ENCODE measurements around the gene CCDC81. TPM values are rescaled to one million over a fixed set of nuclear protein-coding genes. Genes with fewer than 3 reads are reported as not detected.

CCDC81 gene
- total and polyA plus RNA-seq, 12 donors, result 0.14 to 0.81 (median 0.36) TPM

DNA sequence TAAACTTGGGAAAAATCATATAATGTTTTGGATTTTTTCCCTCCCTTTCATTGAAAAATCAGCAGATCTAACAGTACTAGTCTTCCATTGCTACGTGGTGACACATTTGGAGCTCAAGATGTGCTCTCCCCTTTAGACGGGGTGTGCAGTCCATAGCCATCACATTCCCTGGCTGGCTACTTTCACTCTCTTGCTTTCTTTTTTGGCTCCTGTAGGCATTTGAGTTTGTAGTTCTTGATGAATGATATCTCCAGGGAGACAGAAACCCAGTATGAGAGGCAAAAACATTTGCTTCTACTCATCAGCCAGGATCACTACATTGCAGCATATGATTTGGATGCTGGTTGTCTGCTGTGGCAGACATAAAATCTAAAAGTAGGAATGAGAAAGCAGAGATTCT is 12.1 kb downstream of the CCDC81 start:
- Histone ChIP-seq H3K9me3 (no peaks in the 10 kb centered on the region), H3K4me3 (no peak overlapping the region), H3K36me3 (no peaks in the 10 kb centered on the region), H3K4me1 (no peaks in the 10 kb centered on the region), H3K27ac (no peak overlapping the region), H3K27me3 (no peaks in the 10 kb centered on the region)
- no peak for TF ChIP-seq CTCF (IDR thresholded peaks at IDR 0.05)
- 79 to 85% methylated on average over 2 of the region's 2 CpGs for WGBS, 2 donors
- no peak for DNase-seq
- intact Hi-C loops (cut with DNase I), result no loop called here
- ATAC-seq, result no peak

- intact Hi-C loops (cut with DNase I), result loop anchor here in 1 of 10 donors (2.0 kb wide), 1 partner anchor 43 kb away; no protein-coding TSS in a partner anchor
- no peak for DNase-seq
- Histone ChIP-seq H3K36me3 (no peaks in the 10 kb centered on the region), H3K27ac (no peak overlapping the region), H3K4me3 (no peak overlapping the region), H3K27me3 (no peaks in the 10 kb centered on the region), H3K4me1 (no peaks in the 10 kb centered on the region), H3K9me3 (no peaks in the 10 kb centered on the region)
- WGBS, 2 donors, result 65 to 70% methylated on average over 4 of the region's 4 CpGs
- no peak for ATAC-seq
- TF ChIP-seq CTCF (IDR thresholded peaks at IDR 0.05), result no peak
These were observed 13.5 kb downstream of the CCDC81 start for GRCh38 chr11:86388198-86388597.

DNA sequence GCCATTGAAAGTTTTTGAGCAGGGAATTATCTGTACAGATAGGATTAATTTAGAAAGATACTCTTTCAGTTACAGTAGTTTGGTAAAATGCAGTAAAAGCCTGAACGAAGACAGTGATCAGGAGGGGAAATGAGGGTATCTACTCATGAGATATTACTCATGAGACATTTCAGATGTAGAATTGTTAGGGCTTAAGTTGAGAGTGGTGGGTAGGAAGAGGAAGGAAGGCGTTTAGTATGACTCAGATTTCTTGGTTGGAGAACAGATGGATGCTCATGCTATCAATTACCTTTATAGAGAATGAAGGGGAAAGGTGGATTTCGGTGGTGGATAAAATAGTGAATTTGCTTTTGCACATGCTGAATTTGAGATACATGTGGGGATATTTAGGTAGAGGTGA is 15.8 kb downstream of the CCDC81 start:
- intact Hi-C loops (cut with DNase I), result no loop called here
- Histone ChIP-seq H3K36me3 (no peaks in the 10 kb centered on the region), H3K4me3 (no peak overlapping the region), H3K9me3 (no peaks in the 10 kb centered on the region), H3K27ac (no peak overlapping the region), H3K27me3 (no peaks in the 10 kb centered on the region), H3K4me1 (peaks cover 0 to 4% (median 0%) of the 10 kb centered on the region in 9 donors)
- no peak for DNase-seq
- TF ChIP-seq CTCF (IDR thresholded peaks at IDR 0.05), result no peak
- ATAC-seq, result no peak
- WGBS, 2 donors, result 84 to 93% methylated on average over 3 of the region's 3 CpGs

DNA sequence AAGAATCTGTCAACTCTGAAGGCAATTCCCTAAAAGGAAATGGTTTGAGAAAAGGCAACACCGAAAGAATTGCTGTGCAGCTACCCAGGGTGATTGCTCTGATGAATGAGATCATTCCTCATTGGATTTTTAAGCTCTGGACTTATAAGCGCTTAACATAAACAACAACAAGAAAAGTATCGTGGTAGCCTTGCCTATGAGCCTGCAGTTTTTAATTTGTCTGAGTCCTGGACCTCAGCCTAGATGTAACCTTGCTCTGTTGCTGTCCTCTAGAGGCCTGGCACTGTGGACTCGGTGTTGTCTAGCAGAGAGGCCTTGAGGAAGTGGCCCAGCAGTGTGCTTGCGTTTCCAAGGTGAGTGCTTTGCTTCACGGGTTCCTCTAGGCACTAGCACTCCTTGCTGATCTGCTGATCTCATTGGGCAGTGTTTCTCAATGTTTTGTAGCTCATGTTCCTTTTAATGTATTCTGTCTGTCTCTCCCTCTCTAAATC is 20.4 kb downstream of the CCDC81 start:
- no peaks in the 10 kb centered on the region for H3K27me3 ChIP-seq
- no peaks in the 10 kb centered on the region for H3K36me3 ChIP-seq
- H3K9me3 ChIP-seq, result no peaks in the 10 kb centered on the region
- ATAC-seq (peak in 4 of 8 donors; percentile 39 to 77 (median 58)), DNase-seq (no peak)
- intact Hi-C loops (cut with DNase I), result no loop called here
- H3K4me1 ChIP-seq, result peaks cover 0 to 4% (median 0%) of the 10 kb centered on the region in 9 donors
- 47 to 57% methylated on average over 6 of the region's 6 CpGs for WGBS, 2 donors
- TF ChIP-seq CTCF (IDR thresholded peaks at IDR 0.05), result no peak
- no peak overlapping the region for H3K4me3 ChIP-seq
- H3K27ac ChIP-seq, result no peak overlapping the region
